Mucosa of gallbladder (tissue), 1 donor: ENCODE data around the gene POLR2B. TPM values are rescaled to one million over a fixed set of nuclear protein-coding genes. Genes with fewer than 3 reads are reported as not detected.
"Not testable (repeated sequence)": the region's sequence is repeated elsewhere in the genome, so short reads cannot be mapped to it uniquely, and the experiment has no call there.

Experiments used
- DNase-seq: peaks from one replicate; pipeline ENCODE4 v3.0.0-alpha.2; 2020; ENCODE audit warnings: low spot score
- total RNA-seq: library from RNA; stranded (reverse); gene quantifications from one replicate; pipeline ENCODE4 v1.2.1, GENCODE V29; 2021
- donor health status: DM: no; HTN: no; CAD: no.

The POLR2B gene
- 78.8 TPM for total RNA-seq

GRCh38 chr4:56978750-56979303 is at the start of gene POLR2B:
Gene POLR2B (plus strand): TSS chr4:56978896. CDS start chr4:56978986, 90 bp downstream.
- peak; percentile 96 for DNase-seq

GRCh38 chr4:56930638-56931037 is 48.1 kb upstream of the POLR2B start:
- no peak for DNase-seq

GRCh38 chr4:56931924-56932323 is 46.8 kb upstream of the POLR2B start:
- no peak for DNase-seq

- no peak for DNase-seq
Measured at GRCh38 chr4:56937262-56937661, 41.4 kb upstream of the POLR2B start.

GRCh38 chr4:56939826-56940225 is 38.9 kb upstream of the POLR2B start:
- not testable (repeated sequence) for DNase-seq

GRCh38 chr4:56940403-56940802 is 38.3 kb upstream of the POLR2B start:
- DNase-seq, result no peak

GRCh38 chr4:56940971-56941370 is 37.7 kb upstream of the POLR2B start:
- no peak for DNase-seq

GRCh38 chr4:56941403-56941802 is 37.3 kb upstream of the POLR2B start:
- DNase-seq, result no peak

- DNase-seq, result no peak
Measured at GRCh38 chr4:56953680-56954520, 24.8 kb upstream of the POLR2B start.

GRCh38 chr4:56958111-56958517 is 20.6 kb upstream of the POLR2B start:
- DNase-seq, result peak; percentile 66

- no peak for DNase-seq
Measured at GRCh38 chr4:56959100-56959499, 19.6 kb upstream of the POLR2B start.

GRCh38 chr4:56961107-56961500 is 17.6 kb upstream of the POLR2B start:
- DNase-seq, result no peak

- no peak for DNase-seq
Measured at GRCh38 chr4:56971383-56971782, 7.3 kb upstream of the POLR2B start.

- no peak for DNase-seq
Measured at GRCh38 chr4:56972389-56972788, 6.3 kb upstream of the POLR2B start.

GRCh38 chr4:56972809-56973208 is 5.9 kb upstream of the POLR2B start:
- no peak for DNase-seq

- DNase-seq, result no peak
Measured at GRCh38 chr4:56973336-56973735, 5.4 kb upstream of the POLR2B start.

- DNase-seq, result no peak
Measured at GRCh38 chr4:56976283-56976836, 2.3 kb upstream of the POLR2B start.

GRCh38 chr4:56976837-56977320 is 1.8 kb upstream of the POLR2B start:
- DNase-seq, result peak; percentile 48

GRCh38 chr4:56977321-56978012 is 1.2 kb upstream of the POLR2B start, which contains the start of gene NOA1:
Gene NOA1 (minus strand): TSS chr4:56977606. CDS start chr4:56977585, 21 bp downstream.
- DNase-seq, result peak; percentile 100

GRCh38 chr4:56979421-56980072 is 851 bp downstream of the POLR2B start:
- DNase-seq, result peak; percentile 23

- no peak for DNase-seq
Measured at GRCh38 chr4:56981795-56982201, 3.1 kb downstream of the POLR2B start.

- DNase-seq, result no peak
Measured at GRCh38 chr4:56986192-56986591, 7.5 kb downstream of the POLR2B start.
